Stimulated activated naive CD8-positive, alpha-beta T cell treated with anti-CD3 and anti-CD28 coated beads, Interleukin-15, amount 100 ng/mL, for 72 hours (primary cell): ENCODE data around the gene SPIN1.

ENCODE experiments used
- ATAC-seq: fragments of 150-1000 bp; cut with Tn5 transposase; 2 replicates; pipeline ENCODE4 v1.10.0; 2021; ENCODE audit warnings: mild to moderate bottlenecking, moderate library complexity
- DNase-seq, 2 donors: peaks; one replicate each; pipeline ENCODE4 v3.0.0; 2021 to 2022
- H3K27ac Mint-ChIP-seq, 2 donors: one replicate each; pipeline ENCODE4 v1.8.0; 2022; ENCODE audit warnings: mild to moderate bottlenecking in 2 of 2, mixed read lengths in 2 of 2, moderate library complexity in 2 of 2
- H3K27me3 Mint-ChIP-seq: one replicate; pipeline ENCODE4 v1.8.0; 2022; ENCODE audit warnings: mixed read lengths
- H3K4me1 Mint-ChIP-seq: one replicate; pipeline ENCODE4 v1.8.0; 2022; ENCODE audit warnings: mild to moderate bottlenecking, mixed read lengths
- H3K4me3 Mint-ChIP-seq, 2 donors: one replicate each; pipeline ENCODE4 v1.8.0; 2022; ENCODE audit warnings: mild to moderate bottlenecking in 2 of 2, mixed read lengths in 2 of 2, moderate library complexity in 1 of 2
- H3K9me3 Mint-ChIP-seq, 2 donors: one replicate each; pipeline ENCODE4 v1.8.0; 2022; ENCODE audit warnings: mixed read lengths in 2 of 2

Gene SPIN1

GRCh38 chr9:88488166-88488565 is 99.9 kb downstream of the SPIN1 start:
- Mint-ChIP-seq H3K27ac (no peak overlapping the region), H3K27me3 (no peaks in the 10 kb centered on the region), H3K4me1 (no peaks in the 10 kb centered on the region), H3K4me3 (no peak overlapping the region), H3K9me3 (no peaks in the 10 kb centered on the region)
- ATAC-seq (no peak), DNase-seq (no peak)

DNA sequence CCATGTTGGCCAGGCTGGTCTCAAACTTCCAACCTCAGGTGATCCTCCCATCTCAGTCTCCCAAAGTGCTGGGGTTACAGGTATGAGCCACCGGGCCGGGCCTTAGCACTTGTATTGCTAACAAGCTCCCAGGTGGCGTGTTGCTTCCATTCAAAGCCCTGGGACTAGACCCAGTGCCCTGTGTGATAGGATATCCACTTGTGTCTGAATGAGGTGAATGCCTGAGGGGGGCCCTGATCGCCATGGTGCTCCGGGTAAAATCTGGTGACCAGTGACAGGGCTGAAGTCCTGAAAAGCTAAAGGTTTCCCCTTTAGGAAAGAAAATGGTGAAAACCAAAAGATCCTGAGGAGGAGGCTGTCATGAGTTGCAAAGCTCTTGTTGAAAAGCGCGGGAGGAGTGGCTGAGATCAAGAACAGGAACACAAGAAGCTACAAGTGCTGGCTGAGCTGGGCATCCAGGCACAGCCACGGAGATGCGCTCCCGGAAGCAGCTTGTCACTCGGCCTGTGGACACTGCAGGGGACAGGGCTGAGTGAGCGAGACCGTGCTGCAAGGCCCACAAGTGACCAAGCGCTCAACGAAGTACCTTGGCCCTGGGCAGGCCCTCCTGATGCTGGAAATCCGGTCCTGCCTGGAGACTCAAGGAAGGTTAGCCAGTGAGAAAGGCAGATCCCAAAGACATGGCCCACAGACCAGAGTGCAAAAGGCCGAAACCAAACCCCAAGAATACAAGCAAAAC is 106.9 kb downstream of the SPIN1 start:
- Mint-ChIP-seq H3K4me3 (no peak overlapping the region), H3K4me1 (no peaks in the 10 kb centered on the region), H3K27me3 (no peaks in the 10 kb centered on the region), H3K27ac (peak overlapping the region in 1 of 2 donors; percentile 9), H3K9me3 (no peaks in the 10 kb centered on the region)
- DNase-seq (no peak), ATAC-seq (no peak)

- no peak for DNase-seq
- no peak for ATAC-seq
- H3K4me1 Mint-ChIP-seq: no peaks in the 10 kb centered on the region
- no peaks in the 10 kb centered on the region for H3K27me3 Mint-ChIP-seq
- H3K4me3 Mint-ChIP-seq: no peak overlapping the region
- no peaks in the 10 kb centered on the region for H3K9me3 Mint-ChIP-seq
- peak overlapping the region in 1 of 2 donors; percentile 85 for H3K27ac Mint-ChIP-seq
These were observed 109.0 kb downstream of the SPIN1 start for GRCh38 chr9:88497224-88497623.

GRCh38 chr9:88498880-88499279 is 110.6 kb downstream of the SPIN1 start:
- no peaks in the 10 kb centered on the region for H3K27me3 Mint-ChIP-seq
- no peak for DNase-seq
- no peak for ATAC-seq
- no peak overlapping the region for H3K27ac Mint-ChIP-seq
- no peaks in the 10 kb centered on the region for H3K9me3 Mint-ChIP-seq
- no peak overlapping the region for H3K4me3 Mint-ChIP-seq
- H3K4me1 Mint-ChIP-seq: no peaks in the 10 kb centered on the region

- ATAC-seq: no peak
- no peak overlapping the region for H3K27ac Mint-ChIP-seq
- DNase-seq: no peak
- no peaks in the 10 kb centered on the region for H3K9me3 Mint-ChIP-seq
- H3K4me1 Mint-ChIP-seq: no peaks in the 10 kb centered on the region
- no peak overlapping the region for H3K4me3 Mint-ChIP-seq
- H3K27me3 Mint-ChIP-seq: peaks cover 7% of the 10 kb centered on the region
These were observed 112.8 kb downstream of the SPIN1 start for GRCh38 chr9:88501086-88501485.

GRCh38 chr9:88502552-88503034 is 114.3 kb downstream of the SPIN1 start:
- ATAC-seq (no peak), DNase-seq (no peak)
- Mint-ChIP-seq H3K27me3 (peaks cover 8% of the 10 kb centered on the region), H3K4me1 (no peaks in the 10 kb centered on the region), H3K4me3 (no peak overlapping the region), H3K9me3 (no peaks in the 10 kb centered on the region), H3K27ac (peak overlapping the region in 1 of 2 donors; percentile 35)

- Mint-ChIP-seq H3K9me3 (no peaks in the 10 kb centered on the region), H3K4me3 (no peak overlapping the region), H3K27me3 (peaks cover 8% of the 10 kb centered on the region), H3K4me1 (no peaks in the 10 kb centered on the region), H3K27ac (peak overlapping the region in 1 of 2 donors; percentile 35)
- DNase-seq: no peak
- ATAC-seq: no peak
These were observed 115.0 kb downstream of the SPIN1 start for GRCh38 chr9:88503081-88503844.

GRCh38 chr9:88503845-88504764 is 115.9 kb downstream of the SPIN1 start:
- H3K4me3 Mint-ChIP-seq: no peak overlapping the region
- no peak overlapping the region for H3K27ac Mint-ChIP-seq
- H3K27me3 Mint-ChIP-seq: peaks cover 8% of the 10 kb centered on the region
- ATAC-seq (peak; percentile 23), DNase-seq (no peak)
- H3K4me1 Mint-ChIP-seq: no peaks in the 10 kb centered on the region
- H3K9me3 Mint-ChIP-seq: no peaks in the 10 kb centered on the region

DNA sequence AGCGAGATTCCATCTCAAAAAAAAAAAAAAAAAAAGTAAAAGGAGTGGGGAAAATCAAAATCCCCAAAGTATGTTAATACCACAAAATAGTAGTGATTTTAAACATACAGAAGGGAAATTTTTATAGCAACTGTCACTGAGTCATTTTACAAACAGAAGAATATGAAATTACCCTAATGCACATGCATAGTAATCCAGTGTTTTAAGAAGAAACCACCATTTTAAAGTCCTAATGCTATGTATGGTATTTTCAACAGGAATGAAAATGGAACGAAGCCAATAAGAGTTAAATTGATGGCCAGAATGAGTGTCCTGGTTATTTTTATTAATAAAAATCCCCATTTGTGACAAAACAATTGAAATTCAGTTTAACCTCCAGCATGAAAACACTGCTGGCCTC is 120.1 kb downstream of the SPIN1 start:
- no peak for DNase-seq
- H3K9me3 Mint-ChIP-seq: no peaks in the 10 kb centered on the region
- peaks cover 18% of the 10 kb centered on the region for H3K27me3 Mint-ChIP-seq
- no peak overlapping the region for H3K4me3 Mint-ChIP-seq
- no peak for ATAC-seq
- H3K4me1 Mint-ChIP-seq: no peaks in the 10 kb centered on the region
- no peak overlapping the region for H3K27ac Mint-ChIP-seq

DNA sequence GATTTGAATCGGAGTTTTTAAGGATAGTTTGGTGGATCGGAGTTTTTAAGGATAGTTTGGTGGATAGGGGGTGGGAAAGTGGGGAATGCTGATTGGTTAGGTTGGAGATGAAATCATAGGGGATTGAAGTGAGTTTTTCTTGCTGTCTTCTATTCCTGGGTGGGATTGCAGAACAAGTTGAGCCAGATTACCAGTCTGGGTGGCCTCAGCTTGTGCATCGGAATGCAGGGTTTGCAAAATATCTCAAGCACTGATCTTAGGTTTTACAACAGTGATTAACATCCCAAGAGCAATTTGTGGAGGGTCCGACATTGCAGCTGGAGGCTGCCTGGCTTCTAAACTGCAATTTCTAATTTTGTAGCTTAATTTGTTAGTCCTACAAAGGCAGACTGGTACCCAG is 123.7 kb downstream of the SPIN1 start:
- Mint-ChIP-seq H3K4me3 (no peak overlapping the region), H3K27me3 (peaks cover 10% of the 10 kb centered on the region), H3K4me1 (no peaks in the 10 kb centered on the region), H3K27ac (no peak overlapping the region), H3K9me3 (peaks cover 0 to 16% of the 10 kb centered on the region in 2 donors)
- DNase-seq (no peak), ATAC-seq (no peak)

DNA sequence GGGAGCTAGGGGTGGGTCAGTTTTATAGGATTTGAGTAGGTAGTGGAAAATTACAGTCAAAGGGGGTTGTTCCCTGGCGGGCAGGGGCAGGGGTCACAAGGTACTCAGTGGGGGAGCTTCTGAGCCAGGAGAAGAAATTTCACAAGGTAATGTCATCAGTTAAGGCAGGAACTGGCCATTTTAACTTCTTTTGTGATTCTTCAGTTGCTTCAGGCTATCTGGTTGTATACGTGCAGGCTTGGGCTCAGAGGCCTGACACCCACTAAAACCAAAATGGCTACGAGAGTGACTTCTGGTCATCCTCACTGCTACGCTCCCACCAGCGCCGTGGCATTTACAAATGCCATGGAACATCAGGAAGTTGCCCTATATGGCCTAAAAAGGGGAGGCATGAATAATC is 126.0 kb downstream of the SPIN1 start:
- no peak for ATAC-seq
- DNase-seq: no peak
- H3K9me3 Mint-ChIP-seq: peaks cover 0 to 16% of the 10 kb centered on the region in 2 donors
- no peak overlapping the region for H3K4me3 Mint-ChIP-seq
- no peaks in the 10 kb centered on the region for H3K4me1 Mint-ChIP-seq
- H3K27ac Mint-ChIP-seq: no peak overlapping the region
- peaks cover 10% of the 10 kb centered on the region for H3K27me3 Mint-ChIP-seq

- peaks cover 8% of the 10 kb centered on the region for H3K27me3 Mint-ChIP-seq
- no peaks in the 10 kb centered on the region for H3K9me3 Mint-ChIP-seq
- DNase-seq (no peak), ATAC-seq (no peak)
- H3K4me1 Mint-ChIP-seq: no peaks in the 10 kb centered on the region
- no peak overlapping the region for H3K27ac Mint-ChIP-seq
- no peak overlapping the region for H3K4me3 Mint-ChIP-seq
These were observed 133.1 kb downstream of the SPIN1 start for GRCh38 chr9:88521308-88521707.

GRCh38 chr9:88522360-88522759 is 134.1 kb downstream of the SPIN1 start:
- ATAC-seq (no peak), DNase-seq (no peak)
- Mint-ChIP-seq H3K27ac (no peak overlapping the region), H3K27me3 (peaks cover 8% of the 10 kb centered on the region), H3K4me1 (no peaks in the 10 kb centered on the region), H3K9me3 (no peaks in the 10 kb centered on the region), H3K4me3 (no peak overlapping the region)

- H3K4me1 Mint-ChIP-seq: no peaks in the 10 kb centered on the region
These were observed 134.8 kb downstream of the SPIN1 start for GRCh38 chr9:88523056-88523455.

DNA sequence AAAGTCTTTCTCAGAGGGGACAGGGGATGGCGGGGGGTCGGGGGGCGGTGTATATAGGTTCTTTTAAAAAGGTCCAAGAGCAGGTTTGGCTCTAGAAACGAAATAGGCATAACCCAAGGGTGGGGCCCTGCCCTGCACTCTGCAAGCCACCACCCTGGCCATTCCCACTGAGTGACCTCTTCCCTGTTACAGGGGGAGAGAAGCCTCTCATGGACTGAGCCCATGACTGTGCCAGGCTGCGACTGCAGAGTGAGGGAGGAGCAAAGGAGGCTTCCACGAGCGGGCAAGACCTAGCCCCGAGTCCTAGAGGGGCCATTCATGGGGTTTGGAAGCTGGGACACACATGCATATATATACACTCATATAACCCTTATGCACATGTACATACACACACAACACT is 136.7 kb downstream of the SPIN1 start:
- no peaks in the 10 kb centered on the region for H3K9me3 Mint-ChIP-seq
- no peak for ATAC-seq
- H3K27ac Mint-ChIP-seq: no peak overlapping the region
- H3K4me3 Mint-ChIP-seq: no peak overlapping the region
- peaks cover 23% of the 10 kb centered on the region for H3K27me3 Mint-ChIP-seq
- H3K4me1 Mint-ChIP-seq: no peaks in the 10 kb centered on the region
- DNase-seq: no peak

More at GRCh38 chr9:88523056-88523455, 134.8 kb downstream of the SPIN1 start:
- Mint-ChIP-seq H3K27me3 (peaks cover 8% of the 10 kb centered on the region), H3K27ac (no peak overlapping the region), H3K4me3 (no peak overlapping the region), H3K9me3 (no peaks in the 10 kb centered on the region)
- DNase-seq: no peak
- ATAC-seq: no peak
